Activated CD8-positive, alpha-beta T cell treated with anti-CD3 and anti-CD28 coated beads for 36 hours (primary cell): Measurements from ENCODE around the gene ZNF480. TPM values are rescaled to one million over a fixed set of nuclear protein-coding genes. Genes with fewer than 3 reads are reported as not detected.
"Not testable (repeated sequence)": the region's sequence is repeated elsewhere in the genome, so short reads cannot be mapped to it uniquely, and the experiment has no call there.

Experiments used
- ATAC-seq: fragments of 200-7000 bp; cut with Tn5 transposase; one replicate; pipeline ENCODE4 v1.10.0; 2021; ENCODE audit warnings: mild to moderate bottlenecking, moderate library complexity
- CTCF ChIA-PET: fragments of 350-600 bp; sonication (Branson Sonifier 250); formaldehyde crosslinking; loops from one replicate; lab custom pipeline; 2021; ENCODE audit warnings: antibody characterized with exemption; lab: Charles Lee
- POLR2A ChIA-PET: fragments of 350-600 bp; sonication (Branson Sonifier 250); formaldehyde crosslinking; loops from one replicate; lab custom pipeline; 2021; ENCODE audit warnings: antibody characterized with exemption; lab: Charles Lee
- DNase-seq: peaks from one replicate; pipeline ENCODE4 v3.0.0-alpha.2; 2020
- H3K27ac Mint-ChIP-seq: one replicate; pipeline ENCODE4 v1.8.0; 2021; ENCODE audit warnings: mild to moderate bottlenecking, mixed read lengths
- H3K27me3 Mint-ChIP-seq: one replicate; pipeline ENCODE4 v1.8.0; 2021; ENCODE audit warnings: mixed read lengths
- H3K36me3 Mint-ChIP-seq: one replicate; pipeline ENCODE4 v1.8.0; 2021; ENCODE audit warnings: low read depth, mixed read lengths
- H3K4me1 Mint-ChIP-seq: one replicate; pipeline ENCODE4 v1.8.0; 2021; ENCODE audit warnings: low read depth, mixed read lengths
- H3K4me3 Mint-ChIP-seq: one replicate; pipeline ENCODE4 v1.8.0; 2021; ENCODE audit warnings: mild to moderate bottlenecking, moderate library complexity, mixed read lengths
- H3K9me3 Mint-ChIP-seq: one replicate; pipeline ENCODE4 v1.8.0; 2021; ENCODE audit warnings: mixed read lengths
- intact Hi-C: fragments of 100-400 bp; cut with micrococcal nuclease; formaldehyde crosslinking; loops from one replicate; pipeline ENCODE4 v1.10.0; 2022
- total RNA-seq, 2 experiments: library from RNA; stranded (reverse); gene quantifications; one replicate each; pipeline ENCODE4 v1.2.3, GENCODE V29; 2021
- TF ChIP-seq, protein P1 (sequence below): fragments of 200-600 bp; IDR thresholded peaks from one replicate; pipeline ENCODE4 v1.8.0; 2022; ENCODE audit warnings: antibody characterized with exemption, mild to moderate bottlenecking

Gene ZNF480
- total RNA-seq, 2 experiments from 2014 or later = 2.6 to 3.2 TPM

DNA sequence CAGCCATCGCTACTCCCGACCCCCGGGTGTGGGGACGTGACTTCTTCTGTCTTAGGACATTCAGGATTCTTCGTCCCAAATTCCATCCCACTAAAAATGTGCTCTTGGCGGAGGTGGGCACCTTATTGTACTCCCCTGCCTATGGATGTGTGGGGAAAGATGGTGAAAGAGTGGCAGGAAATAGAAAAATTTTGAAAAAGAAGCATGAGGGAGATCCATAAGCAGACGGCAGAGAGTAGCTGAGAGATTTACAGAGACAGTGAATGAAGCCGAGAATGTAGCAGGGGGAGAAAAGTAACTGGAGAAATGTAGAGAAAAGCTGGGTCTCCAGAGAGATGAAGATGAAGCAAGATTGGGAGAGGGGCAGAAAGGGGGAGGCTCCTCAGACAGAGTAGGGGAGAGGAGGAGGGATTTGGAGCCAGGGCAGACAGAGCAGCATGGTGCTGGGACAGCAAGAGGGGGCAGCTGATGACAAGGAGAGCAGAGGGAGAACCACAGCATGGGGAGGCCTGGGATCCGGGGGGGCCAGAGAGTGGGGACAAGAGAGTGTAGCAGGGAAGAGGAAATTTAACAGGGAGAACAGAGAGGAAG, 39.9 kb downstream of the ZNF480 start:
- H3K36me3 Mint-ChIP-seq = peaks cover 38% of the 10 kb centered on the region
- H3K4me3 Mint-ChIP-seq = peak overlapping the region; percentile 91
- H3K9me3 Mint-ChIP-seq = peaks cover 32% of the 10 kb centered on the region
- peaks cover 12% of the 10 kb centered on the region for H3K4me1 Mint-ChIP-seq
- ATAC-seq (no peak), DNase-seq (peak; percentile 12)
- ChIA-PET POLR2A (interaction anchor here (1.3 to 1.4 kb wide), 2 partner anchors 10 to 41 kb away, joined by 3 to 4 read pairs; partner anchors contain the start of gene ZNF480), CTCF (no interaction called here)
- intact Hi-C loops = no loop called here
- peak overlapping the region; percentile 99 for H3K27ac Mint-ChIP-seq
- TF ChIP-seq, protein P1, sequence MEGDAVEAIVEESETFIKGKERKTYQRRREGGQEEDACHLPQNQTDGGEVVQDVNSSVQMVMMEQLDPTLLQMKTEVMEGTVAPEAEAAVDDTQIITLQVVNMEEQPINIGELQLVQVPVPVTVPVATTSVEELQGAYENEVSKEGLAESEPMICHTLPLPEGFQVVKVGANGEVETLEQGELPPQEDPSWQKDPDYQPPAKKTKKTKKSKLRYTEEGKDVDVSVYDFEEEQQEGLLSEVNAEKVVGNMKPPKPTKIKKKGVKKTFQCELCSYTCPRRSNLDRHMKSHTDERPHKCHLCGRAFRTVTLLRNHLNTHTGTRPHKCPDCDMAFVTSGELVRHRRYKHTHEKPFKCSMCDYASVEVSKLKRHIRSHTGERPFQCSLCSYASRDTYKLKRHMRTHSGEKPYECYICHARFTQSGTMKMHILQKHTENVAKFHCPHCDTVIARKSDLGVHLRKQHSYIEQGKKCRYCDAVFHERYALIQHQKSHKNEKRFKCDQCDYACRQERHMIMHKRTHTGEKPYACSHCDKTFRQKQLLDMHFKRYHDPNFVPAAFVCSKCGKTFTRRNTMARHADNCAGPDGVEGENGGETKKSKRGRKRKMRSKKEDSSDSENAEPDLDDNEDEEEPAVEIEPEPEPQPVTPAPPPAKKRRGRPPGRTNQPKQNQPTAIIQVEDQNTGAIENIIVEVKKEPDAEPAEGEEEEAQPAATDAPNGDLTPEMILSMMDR = no peak
- H3K27me3 Mint-ChIP-seq = no peaks in the 10 kb centered on the region

DNA sequence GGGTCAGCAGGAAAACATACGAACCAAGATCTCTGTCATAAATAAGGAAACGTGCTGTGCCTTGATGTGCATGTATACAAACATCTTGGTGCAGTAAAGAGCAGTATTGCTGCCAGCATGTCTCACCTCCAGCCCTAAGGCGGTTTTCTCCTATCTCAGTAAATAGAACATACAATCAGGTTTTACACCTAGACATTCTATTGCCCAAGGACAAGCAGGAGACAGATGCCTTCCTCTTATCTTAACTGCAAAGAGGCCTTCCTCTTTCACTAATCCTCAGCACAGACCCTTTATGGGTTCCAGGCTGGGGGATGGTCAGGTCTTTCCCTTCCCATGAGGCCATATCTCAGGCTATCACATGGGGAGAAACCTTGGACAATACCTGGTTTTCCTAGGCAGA, 42.1 kb downstream of the ZNF480 start:
- CTCF ChIA-PET, DNase-seq, intact Hi-C loops, H3K27me3 Mint-ChIP-seq, POLR2A ChIA-PET, ATAC-seq, H3K27ac Mint-ChIP-seq, H3K4me3 Mint-ChIP-seq: not testable (repeated sequence)
- peaks cover 17% of the 10 kb centered on the region for H3K9me3 Mint-ChIP-seq
- peaks cover 26% of the 10 kb centered on the region for H3K36me3 Mint-ChIP-seq
- H3K4me1 Mint-ChIP-seq = peaks cover 12% of the 10 kb centered on the region

DNA sequence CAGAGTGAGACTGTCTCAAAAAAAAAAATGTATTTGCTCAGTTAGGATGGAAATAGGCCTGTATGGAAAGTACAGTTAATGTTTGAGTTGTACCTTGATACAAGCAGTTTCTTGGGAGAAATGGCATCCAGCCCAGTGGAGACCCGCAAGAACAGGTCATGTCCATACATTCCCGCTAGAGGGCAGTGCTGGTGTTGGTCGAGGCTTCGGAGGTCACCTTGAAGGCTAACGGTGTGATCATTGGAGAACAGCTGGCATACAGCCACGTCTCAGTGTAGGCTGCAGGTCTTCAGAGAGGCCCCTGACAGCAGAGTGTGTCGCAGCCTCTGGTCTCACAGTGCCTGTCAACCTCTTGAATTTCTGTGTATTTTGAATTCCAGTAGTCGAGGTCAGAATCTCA, 46.6 kb downstream of the ZNF480 start:
- DNase-seq = peak; percentile 77
- Mint-ChIP-seq H3K27ac (no peak overlapping the region), H3K4me1 (no peaks in the 10 kb centered on the region), H3K9me3 (peaks cover 5% of the 10 kb centered on the region), H3K36me3 (peaks cover 5% of the 10 kb centered on the region), H3K4me3 (no peak overlapping the region), H3K27me3 (no peaks in the 10 kb centered on the region)
- intact Hi-C loops = loop anchor here (5.0 kb wide), 1 partner anchor 404 kb away; no protein-coding TSS in a partner anchor
- CTCF ChIA-PET = interaction anchor here (0.8 to 1.3 kb wide), 4 partner anchors 238 to 404 kb away, joined by 3 read pairs; no protein-coding TSS in a partner anchor
- ATAC-seq = peak; percentile 84
- TF ChIP-seq, protein P1 = peak; percentile 73
- POLR2A ChIA-PET = no interaction called here

DNA sequence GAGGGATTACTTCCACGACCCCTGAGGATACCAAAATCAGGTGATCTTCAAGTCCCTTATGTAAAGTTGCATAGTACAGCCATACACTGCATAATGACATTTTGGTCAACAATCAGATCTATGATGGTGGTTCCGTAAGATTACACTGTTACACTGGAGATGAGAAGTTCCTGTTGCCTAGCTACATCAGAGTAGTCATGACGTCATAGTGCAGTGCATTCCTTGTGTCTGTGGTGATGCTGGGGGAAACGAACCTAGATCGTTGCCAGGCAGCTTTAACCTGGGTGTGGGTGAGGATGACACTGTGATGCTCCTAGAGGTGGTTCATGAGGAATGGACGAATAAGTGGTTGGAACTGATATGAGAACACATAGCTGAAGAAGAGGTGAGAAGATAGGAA, 48.2 kb downstream of the ZNF480 start:
- Mint-ChIP-seq H3K27ac (no peak overlapping the region), H3K36me3 (peaks cover 11% of the 10 kb centered on the region), H3K9me3 (peaks cover 10% of the 10 kb centered on the region), H3K27me3 (no peaks in the 10 kb centered on the region), H3K4me1 (no peaks in the 10 kb centered on the region), H3K4me3 (no peak overlapping the region)
- CTCF ChIA-PET = no interaction called here
- POLR2A ChIA-PET = no interaction called here
- DNase-seq = no peak
- no peak for ATAC-seq
- TF ChIP-seq, protein P1 = no peak
- intact Hi-C loops = no loop called here

DNA sequence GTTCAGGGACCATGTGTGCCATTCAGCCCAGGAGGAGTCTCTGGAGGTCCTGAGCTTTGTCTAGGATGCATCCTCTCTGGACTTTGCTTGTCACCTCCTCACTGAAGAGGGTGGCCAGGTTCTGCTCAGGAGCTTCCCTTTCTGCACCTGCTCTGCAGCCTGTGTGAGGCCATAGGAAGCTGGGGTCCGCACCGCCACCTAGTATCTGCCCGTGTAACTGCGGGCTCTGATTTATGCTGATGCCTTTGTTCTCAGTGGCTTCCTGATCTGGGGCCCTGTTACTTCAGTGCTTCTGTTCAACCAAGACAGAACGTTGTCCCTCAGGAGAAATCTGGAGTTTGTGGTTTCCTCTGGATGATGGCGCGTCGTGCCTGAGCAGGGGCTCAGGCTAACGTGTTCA, 54.5 kb downstream of the ZNF480 start:
- no peak overlapping the region for H3K4me3 Mint-ChIP-seq
- H3K9me3 Mint-ChIP-seq = peaks cover 35% of the 10 kb centered on the region
- TF ChIP-seq, protein P1 = no peak
- ATAC-seq (peak; percentile 34), DNase-seq (peak; percentile 30)
- H3K4me1 Mint-ChIP-seq = no peaks in the 10 kb centered on the region
- no peak overlapping the region for H3K27ac Mint-ChIP-seq
- POLR2A ChIA-PET = no interaction called here
- H3K27me3 Mint-ChIP-seq = no peaks in the 10 kb centered on the region
- intact Hi-C loops = no loop called here
- CTCF ChIA-PET = no interaction called here
- H3K36me3 Mint-ChIP-seq = peaks cover 57% of the 10 kb centered on the region
